Activated CD4-positive, alpha-beta T cell treated with anti-CD3 and anti-CD28 coated beads for 24 hours (primary cell): ENCODE data around the gene KCNMA1.

Experiments used
- DNase-seq, 2 donors: peaks; one replicate each; pipeline ENCODE4 v3.0.0-alpha.2; 2020; ENCODE audit warnings: low read depth in 2 of 2

KCNMA1 gene

GRCh38 chr10:76950354-76950753, 687.3 kb downstream of the KCNMA1 start:
- DNase-seq, result no peak

- no peak for DNase-seq
These were observed 691.3 kb downstream of the KCNMA1 start for GRCh38 chr10:76946270-76946669.

GRCh38 chr10:76945166-76945565, 692.4 kb downstream of the KCNMA1 start:
- no peak for DNase-seq

- DNase-seq, result no peak
These were observed 693.0 kb downstream of the KCNMA1 start for GRCh38 chr10:76944640-76945039.

GRCh38 chr10:76942628-76943416, 694.8 kb downstream of the KCNMA1 start:
- no peak for DNase-seq

- no peak for DNase-seq
These were observed 697.6 kb downstream of the KCNMA1 start for GRCh38 chr10:76939933-76940468.

GRCh38 chr10:76937181-76937600, 700.4 kb downstream of the KCNMA1 start:
- DNase-seq, result no peak

- no peak for DNase-seq
These were observed 701.5 kb downstream of the KCNMA1 start for GRCh38 chr10:76935941-76936613.

GRCh38 chr10:76928565-76928964, 709.0 kb downstream of the KCNMA1 start:
- DNase-seq, result no peak

GRCh38 chr10:76925636-76926405, 711.8 kb downstream of the KCNMA1 start:
- no peak for DNase-seq

GRCh38 chr10:76922666-76923065, 714.9 kb downstream of the KCNMA1 start:
- DNase-seq, result no peak

- no peak for DNase-seq
These were observed 716.1 kb downstream of the KCNMA1 start for GRCh38 chr10:76921383-76922010.

GRCh38 chr10:76920581-76920980, 717.0 kb downstream of the KCNMA1 start:
- DNase-seq, result no peak

- DNase-seq, result no peak
These were observed 719.5 kb downstream of the KCNMA1 start for GRCh38 chr10:76918106-76918505.

- no peak for DNase-seq
These were observed 720.5 kb downstream of the KCNMA1 start for GRCh38 chr10:76917071-76917470.

- DNase-seq, result no peak
These were observed 721.1 kb downstream of the KCNMA1 start for GRCh38 chr10:76916536-76916935.

GRCh38 chr10:76915316-76915715, 722.3 kb downstream of the KCNMA1 start:
- no peak for DNase-seq

GRCh38 chr10:76911184-76911583, 726.4 kb downstream of the KCNMA1 start:
- no peak for DNase-seq

GRCh38 chr10:76910184-76910962, 727.2 kb downstream of the KCNMA1 start:
- no peak for DNase-seq

- DNase-seq, result no peak
These were observed 731.4 kb downstream of the KCNMA1 start for GRCh38 chr10:76906256-76906655.

GRCh38 chr10:76905251-76905650, 732.4 kb downstream of the KCNMA1 start:
- DNase-seq, result no peak
